Breast epithelium (tissue), 4 donors: Measurements from ENCODE around the gene GAS1. TPM values are rescaled to one million over a fixed set of nuclear protein-coding genes. Genes with fewer than 3 reads are reported as not detected.

Source experiments
- DNase-seq, 2 donors: peaks; one replicate each; pipeline ENCODE4 v3.0.0-alpha.2; 2019; ENCODE audit warnings: low spot score in 2 of 2
- H3K27ac ChIP-seq, 2 donors: fragments of 200-600 bp; sonication (generic) in 1 of 2; one replicate each; pipeline ENCODE4 v1.5.1; 2016 to 2019; ENCODE audit warnings: mild to moderate bottlenecking in 1 of 2
- H3K27me3 ChIP-seq, 2 donors: fragments of 200-600 bp; sonication (generic) in 1 of 2; one replicate each; pipeline versions ENCODE4 v1.5.1 to v1.6.0; 2017 to 2019; ENCODE audit warnings: control low read depth in 1 of 2, mild to moderate bottlenecking in 1 of 2
- H3K36me3 ChIP-seq: fragments of 200-600 bp; one replicate; pipeline ENCODE4 v1.5.1; 2019
- H3K4me1 ChIP-seq, 2 donors: fragments of 200-600 bp; sonication (generic); one replicate each; pipeline ENCODE4 v1.5.1; 2016 to 2019; ENCODE audit warnings: control low read depth in 1 of 2
- H3K4me3 ChIP-seq, 3 donors: fragments of 200-600 bp; sonication (generic); 1 replicate in 2 of 3; 2 replicates in 1 of 3; pipeline ENCODE4 v1.5.1; 2016 to 2019; ENCODE audit warnings: mild to moderate bottlenecking in 3 of 3, moderate library complexity in 2 of 3
- H3K9me3 ChIP-seq, 2 donors: fragments of 200-600 bp; sonication (generic) in 1 of 2; one replicate each; pipeline ENCODE4 v1.5.1; 2016 to 2019; ENCODE audit warnings: control low read depth in 1 of 2
- POLR2A ChIP-seq: fragments of 450-650 bp; IDR thresholded peaks from one replicate; pipeline ENCODE4 v1.6.1; 2016; ENCODE audit warnings: antibody characterized with exemption, mild to moderate bottlenecking, moderate library complexity
- POLR2AphosphoS5 ChIP-seq, 3 donors: sonication (generic); formaldehyde crosslinking; IDR thresholded peaks; one replicate each; pipeline ENCODE4 v1.6.1; 2017; ENCODE audit warnings: antibody characterized with exemption in 3 of 3
- intact Hi-C: fragments of 100-400 bp; cut with DNase I; formaldehyde crosslinking; loops from one replicate; pipeline ENCODE4 v1.15.1; 2023; ENCODE audit warnings: low total_unique reads
- total RNA-seq, 3 donors: library from RNA; depleted of rRNA; stranded (reverse); fragments of >200 nt; gene quantifications; one replicate each; pipeline ENCODE4 v1.1.0, GENCODE V29; 2016
- TF ChIP-seq, protein P1 (sequence below), 3 donors: fragments of 450-650 bp; IDR thresholded peaks; one replicate each; pipeline ENCODE4 v1.5.1; 2016 to 2017; ENCODE audit warnings: antibody characterized with exemption in 3 of 3, mild to moderate bottlenecking in 3 of 3, moderate library complexity in 3 of 3

GAS1 gene
- total RNA-seq, 3 donors from 2014 or later: 48.2 to 99.9 (median 79.8) TPM

GRCh38 chr9:86987900-86988299 is 40.6 kb upstream of the GAS1 start:
- H3K36me3 ChIP-seq: no peaks in the 10 kb centered on the region
- no peaks in the 10 kb centered on the region for H3K4me1 ChIP-seq
- TF ChIP-seq, protein P1, sequence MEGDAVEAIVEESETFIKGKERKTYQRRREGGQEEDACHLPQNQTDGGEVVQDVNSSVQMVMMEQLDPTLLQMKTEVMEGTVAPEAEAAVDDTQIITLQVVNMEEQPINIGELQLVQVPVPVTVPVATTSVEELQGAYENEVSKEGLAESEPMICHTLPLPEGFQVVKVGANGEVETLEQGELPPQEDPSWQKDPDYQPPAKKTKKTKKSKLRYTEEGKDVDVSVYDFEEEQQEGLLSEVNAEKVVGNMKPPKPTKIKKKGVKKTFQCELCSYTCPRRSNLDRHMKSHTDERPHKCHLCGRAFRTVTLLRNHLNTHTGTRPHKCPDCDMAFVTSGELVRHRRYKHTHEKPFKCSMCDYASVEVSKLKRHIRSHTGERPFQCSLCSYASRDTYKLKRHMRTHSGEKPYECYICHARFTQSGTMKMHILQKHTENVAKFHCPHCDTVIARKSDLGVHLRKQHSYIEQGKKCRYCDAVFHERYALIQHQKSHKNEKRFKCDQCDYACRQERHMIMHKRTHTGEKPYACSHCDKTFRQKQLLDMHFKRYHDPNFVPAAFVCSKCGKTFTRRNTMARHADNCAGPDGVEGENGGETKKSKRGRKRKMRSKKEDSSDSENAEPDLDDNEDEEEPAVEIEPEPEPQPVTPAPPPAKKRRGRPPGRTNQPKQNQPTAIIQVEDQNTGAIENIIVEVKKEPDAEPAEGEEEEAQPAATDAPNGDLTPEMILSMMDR (IDR thresholded peaks at IDR 0.05): no peak
- TF ChIP-seq POLR2AphosphoS5 (IDR thresholded peaks at IDR 0.05): no peak
- TF ChIP-seq POLR2A: no peak
- intact Hi-C loops: loop anchor here (2.0 kb wide), 1 partner anchor 13 kb away; no protein-coding TSS in a partner anchor
- H3K4me3 ChIP-seq: no peak overlapping the region
- no peaks in the 10 kb centered on the region for H3K9me3 ChIP-seq
- no peaks in the 10 kb centered on the region for H3K27me3 ChIP-seq
- no peak overlapping the region for H3K27ac ChIP-seq
- no peak for DNase-seq

DNA sequence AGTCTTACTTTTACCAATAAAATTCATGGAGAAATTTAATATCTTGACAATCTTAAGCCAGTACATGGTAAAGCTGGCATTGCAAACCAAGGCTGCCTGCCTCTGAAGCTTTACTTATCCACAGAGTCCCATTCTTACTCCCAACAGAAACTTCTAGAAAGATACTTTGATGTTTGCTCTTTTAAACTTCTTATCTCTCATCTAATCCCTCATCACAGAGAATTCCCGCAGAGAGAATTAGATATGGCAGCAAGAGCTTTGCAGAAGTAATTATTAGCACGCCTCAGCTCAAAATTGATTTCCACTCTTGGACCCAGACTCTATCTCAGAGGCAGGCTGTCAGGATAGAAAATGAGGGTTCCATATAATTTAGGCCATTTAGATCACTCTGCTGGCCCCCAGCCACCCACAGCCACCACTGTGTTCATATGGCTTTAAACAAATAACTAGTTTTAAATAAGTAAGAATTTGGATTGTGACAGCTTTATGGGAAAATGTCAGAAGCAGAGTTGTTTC is 37.9 kb upstream of the GAS1 start:
- intact Hi-C loops: no loop called here
- Histone ChIP-seq H3K4me3 (no peak overlapping the region), H3K27me3 (no peaks in the 10 kb centered on the region), H3K4me1 (no peaks in the 10 kb centered on the region), H3K27ac (no peak overlapping the region), H3K9me3 (no peaks in the 10 kb centered on the region), H3K36me3 (no peaks in the 10 kb centered on the region)
- TF ChIP-seq POLR2A (no peak), POLR2AphosphoS5 (IDR thresholded peaks at IDR 0.05) (no peak)
- TF ChIP-seq, protein P1 (IDR thresholded peaks at IDR 0.05): no peak
- no peak for DNase-seq

DNA sequence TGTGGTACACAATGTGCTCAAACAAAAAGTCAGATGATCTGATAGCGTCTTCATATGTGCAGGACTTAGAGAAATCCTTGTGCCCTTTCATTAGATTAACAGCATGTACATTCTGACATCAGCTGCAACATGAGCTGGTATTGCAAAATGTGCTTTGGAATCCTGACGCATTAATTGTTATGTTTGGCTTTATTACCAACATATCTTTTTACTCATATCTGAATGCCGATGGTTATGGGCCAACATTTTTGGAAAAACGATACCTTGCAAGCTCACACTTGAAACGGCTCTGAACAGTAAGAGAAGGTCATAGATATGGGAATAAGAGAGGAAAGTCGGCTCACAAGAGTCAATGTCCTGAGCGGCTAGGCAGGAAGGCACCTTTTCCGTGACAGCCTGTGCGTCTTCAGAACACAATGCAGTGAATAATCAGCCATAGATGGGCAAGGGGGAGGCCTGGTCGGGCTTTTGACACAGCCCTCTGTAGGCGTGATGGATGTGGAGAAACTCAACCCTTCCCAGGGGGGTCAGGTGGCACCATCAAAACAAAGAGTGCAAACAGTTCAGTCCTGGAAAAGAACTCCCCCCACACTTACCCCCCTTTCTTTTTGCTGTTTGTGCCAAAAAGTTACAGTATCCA is 36.4 kb upstream of the GAS1 start:
- no peaks in the 10 kb centered on the region for H3K27me3 ChIP-seq
- no peaks in the 10 kb centered on the region for H3K36me3 ChIP-seq
- H3K4me1 ChIP-seq: no peaks in the 10 kb centered on the region
- H3K9me3 ChIP-seq: no peaks in the 10 kb centered on the region
- H3K4me3 ChIP-seq: no peak overlapping the region
- DNase-seq: no peak
- intact Hi-C loops: no loop called here
- H3K27ac ChIP-seq: peak overlapping the region; percentile 41 to 72
- TF ChIP-seq POLR2AphosphoS5 (IDR thresholded peaks at IDR 0.05): no peak
- TF ChIP-seq, protein P1 (IDR thresholded peaks at IDR 0.05): no peak
- no peak for TF ChIP-seq POLR2A

- no peak for DNase-seq
- H3K27me3 ChIP-seq: no peaks in the 10 kb centered on the region
- intact Hi-C loops: no loop called here
- H3K4me1 ChIP-seq: no peaks in the 10 kb centered on the region
- TF ChIP-seq POLR2A (no peak), POLR2AphosphoS5 (IDR thresholded peaks at IDR 0.05) (no peak)
- TF ChIP-seq, protein P1 (IDR thresholded peaks at IDR 0.05): no peak
- H3K4me3 ChIP-seq: no peak overlapping the region
- peak overlapping the region; percentile 34 to 72 for H3K27ac ChIP-seq
- H3K9me3 ChIP-seq: no peaks in the 10 kb centered on the region
- no peaks in the 10 kb centered on the region for H3K36me3 ChIP-seq
Measured at GRCh38 chr9:86983249-86983619, 35.9 kb upstream of the GAS1 start.

DNA sequence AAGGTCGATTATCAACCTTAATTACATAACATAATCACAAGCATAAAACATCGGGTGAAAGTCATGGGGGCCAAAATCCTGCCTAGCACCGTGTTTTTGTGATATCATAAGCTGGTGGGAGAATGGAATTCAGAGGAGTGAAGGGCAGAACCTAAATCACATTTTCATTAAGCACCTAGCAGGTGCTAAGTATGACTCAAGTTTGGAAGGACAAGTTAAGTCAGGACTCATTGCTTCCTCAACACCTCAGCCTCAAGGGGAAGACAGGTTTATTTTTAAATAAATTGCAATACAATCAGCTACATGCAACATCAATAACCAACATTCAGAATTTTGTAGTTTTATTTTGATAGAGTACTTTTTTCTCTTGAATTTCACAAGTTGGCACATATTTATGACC is 33.5 kb upstream of the GAS1 start:
- TF ChIP-seq, protein P1 (IDR thresholded peaks at IDR 0.05): no peak
- TF ChIP-seq POLR2A (no peak), POLR2AphosphoS5 (IDR thresholded peaks at IDR 0.05) (no peak)
- no peaks in the 10 kb centered on the region for H3K9me3 ChIP-seq
- H3K27ac ChIP-seq: no peak overlapping the region
- intact Hi-C loops: no loop called here
- no peaks in the 10 kb centered on the region for H3K4me1 ChIP-seq
- DNase-seq: no peak
- H3K27me3 ChIP-seq: no peaks in the 10 kb centered on the region
- H3K36me3 ChIP-seq: no peaks in the 10 kb centered on the region
- H3K4me3 ChIP-seq: no peak overlapping the region
